GM12873 (cell line): Measurements from ENCODE around the gene GBGT1.

Experiments used
- CTCF ChIP-seq: IDR thresholded peaks from 2 replicates; pipeline ENCODE4 v1.5.1; 2012; ENCODE audit warnings: low read depth, mild to moderate bottlenecking, moderate library complexity, low read length, control low read depth; ENCODE audit not compliant: insufficient read depth; ENCODE audit errors: missing control alignments

The GBGT1 gene

DNA sequence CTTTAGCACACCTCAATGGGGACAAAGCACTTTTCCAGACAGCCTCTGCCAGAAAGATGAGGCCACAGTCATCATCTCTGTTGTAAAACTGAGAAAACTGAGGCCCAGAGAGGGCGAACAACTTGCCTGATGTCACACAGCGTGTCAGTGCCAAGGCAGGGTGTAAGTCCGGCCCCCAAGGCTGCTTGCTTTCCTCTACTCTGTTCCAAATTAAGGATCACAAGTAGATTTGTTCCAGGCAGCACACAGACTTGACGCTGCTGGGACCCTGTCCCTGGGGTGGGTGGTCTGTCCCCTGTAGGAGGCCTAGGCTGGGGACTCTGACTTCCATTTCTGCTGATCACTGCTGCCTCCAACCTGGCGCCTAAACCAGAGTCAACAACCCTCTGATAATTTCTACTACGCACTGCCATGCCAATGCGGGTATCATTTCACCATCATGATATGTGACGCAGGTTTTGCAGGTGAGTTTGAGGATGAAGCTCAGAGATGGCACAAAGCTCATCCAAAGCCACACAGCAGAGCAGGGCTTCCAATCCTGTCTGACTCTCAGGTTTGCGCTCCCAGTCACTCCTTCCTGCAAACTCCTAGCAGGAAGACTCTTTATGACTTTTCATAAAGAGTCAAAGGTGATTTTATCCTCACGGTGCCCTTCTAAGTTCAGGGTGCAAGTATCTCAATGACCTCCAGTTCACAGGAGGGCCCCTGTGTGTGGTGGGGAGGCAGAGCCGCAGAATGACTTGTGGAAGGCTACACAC is 29.1 kb downstream of the GBGT1 start:
- TF ChIP-seq CTCF = no peak

- peak; percentile 28 for TF ChIP-seq CTCF
These were observed 29.9 kb downstream of the GBGT1 start for GRCh38 chr9:133133681-133134387.

- TF ChIP-seq CTCF = no peak
These were observed 31.5 kb downstream of the GBGT1 start for GRCh38 chr9:133132174-133132573.

DNA sequence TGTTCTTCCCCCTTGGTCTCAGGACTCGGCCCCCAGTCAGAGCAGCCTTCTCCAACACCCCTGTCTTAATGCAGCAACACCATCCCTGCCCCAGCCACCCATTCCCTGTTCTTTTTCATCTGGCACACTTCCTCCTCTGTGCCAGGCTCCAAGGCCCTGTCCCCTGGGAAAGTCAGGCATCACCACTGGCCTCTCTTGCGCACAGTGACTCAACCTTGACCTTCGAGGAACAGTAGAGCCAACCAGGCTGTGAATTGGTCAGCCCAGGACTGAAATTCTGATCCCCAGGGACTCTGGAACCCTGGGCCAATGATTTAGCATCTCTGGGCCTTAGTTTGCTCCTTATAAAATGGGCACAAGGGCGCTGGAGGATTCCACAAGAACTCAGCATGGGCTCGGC is 32.2 kb downstream of the GBGT1 start:
- no peak for TF ChIP-seq CTCF

GRCh38 chr9:133130685-133131244 is 32.9 kb downstream of the GBGT1 start:
- no peak for TF ChIP-seq CTCF

DNA sequence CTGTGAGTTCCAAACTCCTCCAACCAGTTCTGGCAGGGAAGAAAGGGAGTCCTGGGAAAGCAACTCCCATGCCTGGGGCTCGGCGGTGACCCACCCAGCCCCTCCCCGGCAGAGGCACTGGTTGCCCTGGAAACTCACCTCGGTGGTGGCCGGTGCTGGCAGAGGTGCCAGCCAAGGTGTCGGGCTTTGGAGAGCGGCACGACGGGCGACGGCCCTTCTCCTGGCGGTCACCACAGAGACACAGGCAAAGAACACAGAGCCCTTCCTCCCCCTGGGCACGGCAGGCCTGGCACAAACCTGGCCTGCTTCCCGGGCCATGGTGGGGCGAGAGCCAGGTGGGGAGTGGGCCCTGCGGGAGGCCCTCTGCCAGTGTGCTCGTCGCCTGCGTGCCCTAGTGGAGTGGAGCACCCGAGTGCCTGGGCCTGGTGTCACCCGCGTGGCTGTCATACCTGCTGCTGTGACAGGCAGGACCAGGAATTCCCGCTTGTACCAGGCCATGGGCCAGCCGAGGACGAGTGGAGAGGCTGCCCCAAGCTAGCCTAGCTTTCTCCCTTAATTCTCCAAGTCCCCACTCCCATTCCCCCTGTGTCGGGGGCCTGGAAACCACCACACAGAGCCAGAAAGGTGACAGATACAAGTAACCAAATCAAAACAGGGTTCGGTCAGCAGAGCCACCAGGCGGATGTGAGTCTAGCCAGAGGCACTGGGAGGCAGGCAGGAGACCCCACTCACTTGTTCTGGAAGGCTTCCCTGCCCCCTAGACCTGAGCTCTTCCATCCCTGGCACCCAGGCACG is 34.5 kb downstream of the GBGT1 start:
- TF ChIP-seq CTCF = no peak

DNA sequence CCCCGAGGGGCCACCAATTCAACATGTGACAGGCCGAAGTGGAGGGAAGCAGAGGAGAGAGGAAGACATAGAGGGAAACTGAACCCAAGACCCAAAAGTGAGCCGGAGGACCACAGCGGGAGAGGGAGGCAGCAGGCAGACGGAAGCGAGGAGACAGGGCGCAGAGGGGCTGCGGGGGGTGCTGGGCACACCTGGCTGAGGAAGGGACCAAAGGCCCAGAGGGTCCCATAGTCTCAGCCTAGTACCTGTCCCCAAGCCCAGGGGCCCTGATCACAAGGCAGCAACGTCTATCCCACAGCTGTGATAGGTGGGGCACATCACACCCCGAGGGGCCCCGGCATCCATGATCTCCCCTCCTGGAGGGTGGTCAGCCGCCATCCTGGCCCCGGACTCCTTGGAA is 35.6 kb downstream of the GBGT1 start:
- TF ChIP-seq CTCF = no peak
